Stimulated activated naive CD8-positive, alpha-beta T cell treated with anti-CD3 and anti-CD28 coated beads, Interleukin-15, Interleukin-2, amounts not matched to agents 100 ng/mL and 50 ng/mL, for 24 hours (primary cell): ENCODE results near the gene CNTNAP2.

Experiments used
- H3K27ac Mint-ChIP-seq: one replicate; pipeline ENCODE4 v1.8.0; 2021; ENCODE audit warnings: mild to moderate bottlenecking, mixed read lengths
- H3K27me3 Mint-ChIP-seq: one replicate; pipeline ENCODE4 v1.8.0; 2021; ENCODE audit warnings: mixed read lengths
- H3K36me3 Mint-ChIP-seq: one replicate; pipeline ENCODE4 v1.8.0; 2021; ENCODE audit warnings: low read depth, mixed read lengths
- H3K4me1 Mint-ChIP-seq: one replicate; pipeline ENCODE4 v1.8.0; 2021; ENCODE audit warnings: low read depth, mixed read lengths
- H3K4me3 Mint-ChIP-seq: one replicate; pipeline ENCODE4 v1.8.0; 2021; ENCODE audit warnings: mild to moderate bottlenecking, mixed read lengths
- H3K9me3 Mint-ChIP-seq: one replicate; pipeline ENCODE4 v1.8.0; 2021; ENCODE audit warnings: mixed read lengths

Gene CNTNAP2

GRCh38 chr7:147173883-147174282 is 1057.3 kb downstream of the CNTNAP2 start:
- H3K4me3 Mint-ChIP-seq, result no peak overlapping the region
- no peaks in the 10 kb centered on the region for H3K4me1 Mint-ChIP-seq
- no peaks in the 10 kb centered on the region for H3K27me3 Mint-ChIP-seq
- no peaks in the 10 kb centered on the region for H3K36me3 Mint-ChIP-seq
- H3K9me3 Mint-ChIP-seq, result peaks cover 3% of the 10 kb centered on the region
- no peak overlapping the region for H3K27ac Mint-ChIP-seq

- H3K9me3 Mint-ChIP-seq, result peaks cover 4% of the 10 kb centered on the region
- H3K36me3 Mint-ChIP-seq, result no peaks in the 10 kb centered on the region
- no peak overlapping the region for H3K27ac Mint-ChIP-seq
- no peaks in the 10 kb centered on the region for H3K4me1 Mint-ChIP-seq
- no peaks in the 10 kb centered on the region for H3K27me3 Mint-ChIP-seq
- H3K4me3 Mint-ChIP-seq, result no peak overlapping the region
These were observed 1066.3 kb downstream of the CNTNAP2 start for GRCh38 chr7:147182874-147183273.

DNA sequence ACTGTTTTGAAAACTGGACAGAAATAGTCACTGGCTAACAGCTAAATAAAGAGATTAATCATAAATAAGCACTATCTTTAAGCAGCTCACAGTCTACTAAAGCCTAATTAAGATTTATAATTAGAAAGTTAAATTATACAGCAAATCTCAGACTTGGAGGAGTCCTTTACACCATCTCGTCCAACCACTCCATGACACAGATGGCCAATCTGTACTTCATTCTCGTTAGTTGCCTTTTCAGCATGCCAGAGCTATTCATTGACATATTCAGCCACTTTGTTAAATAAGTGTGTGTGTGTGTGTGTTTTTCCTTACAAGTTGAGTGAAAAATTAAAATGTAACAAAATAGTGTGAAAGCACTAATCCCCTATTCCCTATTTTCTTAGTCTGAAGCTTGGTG is 1066.7 kb downstream of the CNTNAP2 start:
- no peak overlapping the region for H3K27ac Mint-ChIP-seq
- peaks cover 7% of the 10 kb centered on the region for H3K9me3 Mint-ChIP-seq
- H3K4me3 Mint-ChIP-seq, result no peak overlapping the region
- H3K4me1 Mint-ChIP-seq, result no peaks in the 10 kb centered on the region
- H3K36me3 Mint-ChIP-seq, result no peaks in the 10 kb centered on the region
- no peaks in the 10 kb centered on the region for H3K27me3 Mint-ChIP-seq

- Mint-ChIP-seq H3K27me3 (no peaks in the 10 kb centered on the region), H3K9me3 (peaks cover 11% of the 10 kb centered on the region), H3K4me3 (no peak overlapping the region), H3K36me3 (no peaks in the 10 kb centered on the region), H3K4me1 (no peaks in the 10 kb centered on the region), H3K27ac (no peak overlapping the region)
These were observed 1071.9 kb downstream of the CNTNAP2 start for GRCh38 chr7:147188467-147188866.

- H3K4me3 Mint-ChIP-seq, result no peak overlapping the region
- H3K27ac Mint-ChIP-seq, result no peak overlapping the region
- no peaks in the 10 kb centered on the region for H3K4me1 Mint-ChIP-seq
- H3K27me3 Mint-ChIP-seq, result no peaks in the 10 kb centered on the region
- peaks cover 8% of the 10 kb centered on the region for H3K9me3 Mint-ChIP-seq
- no peaks in the 10 kb centered on the region for H3K36me3 Mint-ChIP-seq
These were observed 1076.9 kb downstream of the CNTNAP2 start for GRCh38 chr7:147193476-147193875.

GRCh38 chr7:147196481-147196880 is 1079.9 kb downstream of the CNTNAP2 start:
- H3K27ac Mint-ChIP-seq, result no peak overlapping the region
- H3K4me3 Mint-ChIP-seq, result no peak overlapping the region
- no peaks in the 10 kb centered on the region for H3K27me3 Mint-ChIP-seq
- H3K36me3 Mint-ChIP-seq, result no peaks in the 10 kb centered on the region
- peaks cover 13% of the 10 kb centered on the region for H3K9me3 Mint-ChIP-seq
- no peaks in the 10 kb centered on the region for H3K4me1 Mint-ChIP-seq

GRCh38 chr7:147197006-147197405 is 1080.4 kb downstream of the CNTNAP2 start:
- H3K4me3 Mint-ChIP-seq, result no peak overlapping the region
- no peaks in the 10 kb centered on the region for H3K36me3 Mint-ChIP-seq
- H3K9me3 Mint-ChIP-seq, result peaks cover 17% of the 10 kb centered on the region
- H3K4me1 Mint-ChIP-seq, result no peaks in the 10 kb centered on the region
- no peak overlapping the region for H3K27ac Mint-ChIP-seq
- no peaks in the 10 kb centered on the region for H3K27me3 Mint-ChIP-seq

- Mint-ChIP-seq H3K27ac (no peak overlapping the region), H3K9me3 (peaks cover 9% of the 10 kb centered on the region), H3K36me3 (no peaks in the 10 kb centered on the region), H3K4me3 (no peak overlapping the region), H3K4me1 (no peaks in the 10 kb centered on the region), H3K27me3 (no peaks in the 10 kb centered on the region)
These were observed 1083.3 kb downstream of the CNTNAP2 start for GRCh38 chr7:147199868-147200267.

DNA sequence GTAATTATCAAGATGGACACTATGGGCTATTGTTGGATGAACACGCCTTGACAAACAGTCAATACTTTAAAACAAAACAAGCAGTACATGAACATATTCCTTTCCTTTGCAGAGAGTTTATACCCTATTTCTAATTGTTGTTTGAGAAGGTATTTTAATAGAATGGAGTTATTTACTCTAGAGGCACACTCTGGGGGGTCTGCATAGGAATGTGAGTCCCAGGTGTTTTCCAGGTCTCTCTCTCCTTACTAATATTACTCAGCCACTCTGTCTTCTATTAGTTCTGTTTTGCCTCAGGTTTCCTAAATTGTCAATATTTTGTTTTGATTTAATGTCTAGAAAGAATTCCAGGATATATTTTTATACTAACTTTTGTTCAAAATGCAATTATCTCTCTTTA is 1091.4 kb downstream of the CNTNAP2 start:
- H3K27ac Mint-ChIP-seq, result no peak overlapping the region
- H3K4me1 Mint-ChIP-seq, result no peaks in the 10 kb centered on the region
- peaks cover 8% of the 10 kb centered on the region for H3K9me3 Mint-ChIP-seq
- H3K36me3 Mint-ChIP-seq, result no peaks in the 10 kb centered on the region
- H3K4me3 Mint-ChIP-seq, result no peak overlapping the region
- no peaks in the 10 kb centered on the region for H3K27me3 Mint-ChIP-seq

GRCh38 chr7:147231275-147231674 is 1114.7 kb downstream of the CNTNAP2 start:
- Mint-ChIP-seq H3K27me3 (no peaks in the 10 kb centered on the region), H3K4me3 (no peak overlapping the region), H3K36me3 (no peaks in the 10 kb centered on the region), H3K9me3 (peaks cover 27% of the 10 kb centered on the region), H3K4me1 (no peaks in the 10 kb centered on the region), H3K27ac (no peak overlapping the region)

- peaks cover 24% of the 10 kb centered on the region for H3K9me3 Mint-ChIP-seq
- H3K36me3 Mint-ChIP-seq, result no peaks in the 10 kb centered on the region
- H3K4me3 Mint-ChIP-seq, result no peak overlapping the region
- H3K27me3 Mint-ChIP-seq, result no peaks in the 10 kb centered on the region
- H3K4me1 Mint-ChIP-seq, result no peaks in the 10 kb centered on the region
- no peak overlapping the region for H3K27ac Mint-ChIP-seq
These were observed 1119.2 kb downstream of the CNTNAP2 start for GRCh38 chr7:147235645-147236382.

GRCh38 chr7:147240468-147240867 is 1123.9 kb downstream of the CNTNAP2 start:
- H3K36me3 Mint-ChIP-seq, result no peaks in the 10 kb centered on the region
- no peak overlapping the region for H3K27ac Mint-ChIP-seq
- no peak overlapping the region for H3K4me3 Mint-ChIP-seq
- H3K4me1 Mint-ChIP-seq, result no peaks in the 10 kb centered on the region
- peaks cover 13% of the 10 kb centered on the region for H3K9me3 Mint-ChIP-seq
- no peaks in the 10 kb centered on the region for H3K27me3 Mint-ChIP-seq

DNA sequence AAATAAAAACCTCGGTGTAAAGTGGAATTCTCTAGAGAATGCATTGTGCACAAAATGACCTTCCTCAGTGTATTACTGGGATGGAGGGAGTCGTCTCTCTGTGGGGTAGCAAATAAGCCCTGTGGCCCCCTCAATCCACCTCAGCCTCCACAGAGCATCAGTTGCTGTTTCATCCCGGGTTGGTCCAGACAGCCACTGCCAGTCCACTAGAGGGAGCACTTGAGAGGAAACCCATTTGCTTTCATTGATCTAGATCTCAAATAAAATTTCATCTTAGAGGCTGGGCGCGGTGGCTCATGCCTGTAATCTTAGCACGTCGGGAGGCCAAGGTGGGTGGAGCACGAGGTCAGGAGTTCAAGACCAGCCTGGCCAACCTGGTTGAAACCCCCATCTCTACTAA is 1128.7 kb downstream of the CNTNAP2 start:
- peaks cover 3% of the 10 kb centered on the region for H3K9me3 Mint-ChIP-seq
- H3K36me3 Mint-ChIP-seq, result no peaks in the 10 kb centered on the region
- no peak overlapping the region for H3K27ac Mint-ChIP-seq
- H3K4me3 Mint-ChIP-seq, result no peak overlapping the region
- no peaks in the 10 kb centered on the region for H3K4me1 Mint-ChIP-seq
- no peaks in the 10 kb centered on the region for H3K27me3 Mint-ChIP-seq

- H3K36me3 Mint-ChIP-seq, result no peaks in the 10 kb centered on the region
- no peak overlapping the region for H3K4me3 Mint-ChIP-seq
- H3K27ac Mint-ChIP-seq, result no peak overlapping the region
- peaks cover 6% of the 10 kb centered on the region for H3K9me3 Mint-ChIP-seq
- no peaks in the 10 kb centered on the region for H3K27me3 Mint-ChIP-seq
- H3K4me1 Mint-ChIP-seq, result no peaks in the 10 kb centered on the region
These were observed 1133.4 kb downstream of the CNTNAP2 start for GRCh38 chr7:147249956-147250355.

- Mint-ChIP-seq H3K27me3 (no peaks in the 10 kb centered on the region), H3K9me3 (peaks cover 6% of the 10 kb centered on the region), H3K4me3 (no peak overlapping the region), H3K4me1 (no peaks in the 10 kb centered on the region), H3K27ac (no peak overlapping the region), H3K36me3 (no peaks in the 10 kb centered on the region)
These were observed 1135.2 kb downstream of the CNTNAP2 start for GRCh38 chr7:147251751-147252325.

DNA sequence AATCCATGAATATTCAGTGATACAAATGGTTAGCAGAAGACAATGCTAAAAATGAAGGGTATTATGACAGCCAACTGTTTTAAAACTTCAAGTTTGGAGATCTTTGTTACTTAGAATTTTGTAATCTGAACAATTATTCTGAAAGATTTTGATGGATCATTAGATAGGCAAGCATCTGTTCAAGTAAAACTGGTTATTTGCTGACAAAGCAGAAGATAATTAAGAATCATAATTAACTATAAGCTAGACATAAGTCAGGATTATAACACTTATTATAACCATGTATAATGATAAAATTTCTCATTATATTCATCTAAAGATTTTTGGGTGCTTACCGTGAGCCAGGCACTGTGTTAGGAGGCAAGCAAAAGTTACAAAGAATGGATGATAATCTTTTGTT is 1145.1 kb downstream of the CNTNAP2 start:
- H3K4me1 Mint-ChIP-seq, result no peaks in the 10 kb centered on the region
- H3K4me3 Mint-ChIP-seq, result no peak overlapping the region
- H3K36me3 Mint-ChIP-seq, result no peaks in the 10 kb centered on the region
- H3K27me3 Mint-ChIP-seq, result no peaks in the 10 kb centered on the region
- H3K27ac Mint-ChIP-seq, result no peak overlapping the region
- H3K9me3 Mint-ChIP-seq, result peaks cover 5% of the 10 kb centered on the region
